GM18868 (cell line): ENCODE data around the gene TNFSF13.

Source experiments
- ATAC-seq: cut with Tn5 transposase; IDR thresholded peaks from one replicate; pipeline ENCODE4 v1.9.1; 2021; ENCODE audit warnings: mild to moderate bottlenecking, moderate library complexity; ENCODE audit not compliant: unreplicated experiment

TNFSF13 gene

DNA sequence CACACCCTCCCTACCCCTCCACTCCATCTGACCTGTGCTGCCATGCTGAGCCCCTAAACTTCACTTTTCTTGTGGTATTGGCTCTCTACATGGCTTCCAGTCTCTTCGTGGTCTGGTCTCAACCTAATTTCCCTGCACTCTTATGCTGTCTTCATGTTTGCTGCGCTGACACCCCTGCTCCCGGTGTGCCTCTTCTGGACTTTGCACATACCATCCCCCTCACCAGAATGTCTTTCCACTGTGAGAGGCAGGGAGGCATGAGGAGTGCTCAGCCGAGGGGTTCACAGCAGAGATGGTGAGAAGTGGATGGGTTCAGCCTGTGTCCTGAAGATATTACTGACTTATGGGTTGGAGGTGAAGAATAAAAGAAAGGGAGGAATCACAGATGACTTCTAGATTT is 7.2 kb upstream of the TNFSF13 start:
- ATAC-seq = no peak

GRCh38 chr17:7552621-7553051 is 5.9 kb upstream of the TNFSF13 start:
- ATAC-seq = peak; percentile 63

DNA sequence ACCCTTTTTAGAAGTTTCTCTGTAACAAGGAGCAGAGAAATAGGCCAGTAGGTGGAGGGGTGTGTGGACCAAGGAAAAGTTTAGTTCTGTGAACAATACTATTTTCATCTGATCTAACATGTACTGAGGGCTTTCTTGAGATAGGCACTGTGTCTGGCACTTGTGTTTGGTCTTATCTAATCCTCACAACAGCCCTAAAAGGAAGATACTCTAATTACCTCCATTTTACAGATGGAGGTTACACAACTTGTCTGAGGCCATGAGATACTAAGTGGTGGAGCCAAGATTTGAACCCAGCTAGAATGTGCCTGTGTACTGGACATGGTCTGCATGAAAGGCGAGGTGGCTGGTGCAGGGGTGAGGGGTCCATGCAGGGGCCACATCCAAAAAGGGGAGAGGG is 5.2 kb upstream of the TNFSF13 start:
- ATAC-seq = no peak

- ATAC-seq = no peak
Measured at GRCh38 chr17:7555320-7555948, 3.1 kb upstream of the TNFSF13 start.

GRCh38 chr17:7556627-7557026 is 1.9 kb upstream of the TNFSF13 start:
- no peak for ATAC-seq

GRCh38 chr17:7557147-7557764 is 1.3 kb upstream of the TNFSF13 start:
- ATAC-seq = no peak

DNA sequence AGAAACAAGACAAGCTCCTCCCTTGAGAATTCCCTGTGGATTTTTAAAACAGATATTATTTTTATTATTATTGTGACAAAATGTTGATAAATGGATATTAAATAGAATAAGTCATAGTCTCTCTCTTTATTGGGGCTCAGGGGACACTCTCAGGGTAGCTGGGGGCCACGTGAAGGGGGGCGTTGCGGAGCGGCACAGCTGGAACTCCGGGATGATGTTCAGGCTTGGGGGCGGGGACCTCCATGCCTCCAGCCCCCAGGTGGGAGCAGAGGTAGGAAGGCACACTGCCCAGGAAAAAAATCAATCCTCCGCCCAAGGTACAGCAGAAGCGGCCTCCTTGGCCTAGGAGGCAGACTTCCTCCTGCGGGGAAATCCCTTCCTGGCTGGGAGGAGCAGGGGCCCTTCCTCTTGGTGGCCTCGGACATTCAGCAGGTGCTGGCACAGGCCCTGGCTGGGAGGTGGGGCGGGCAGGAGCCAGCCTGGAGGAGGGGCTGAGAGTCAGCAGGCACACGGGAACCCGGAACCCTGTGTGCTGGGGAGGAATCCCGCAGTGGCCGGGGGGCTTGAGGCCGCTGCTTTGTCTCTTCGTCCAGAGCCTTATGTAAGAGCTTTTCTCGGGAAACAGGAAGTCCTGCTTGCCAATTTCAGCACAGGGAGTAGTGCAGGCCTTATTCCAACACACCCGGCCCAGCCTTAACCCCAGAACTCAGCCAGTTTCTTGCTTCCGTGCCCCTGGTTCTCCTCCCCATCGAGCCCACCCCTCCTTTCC is 591 bp upstream of the TNFSF13 start:
- ATAC-seq = peak; percentile 30

DNA sequence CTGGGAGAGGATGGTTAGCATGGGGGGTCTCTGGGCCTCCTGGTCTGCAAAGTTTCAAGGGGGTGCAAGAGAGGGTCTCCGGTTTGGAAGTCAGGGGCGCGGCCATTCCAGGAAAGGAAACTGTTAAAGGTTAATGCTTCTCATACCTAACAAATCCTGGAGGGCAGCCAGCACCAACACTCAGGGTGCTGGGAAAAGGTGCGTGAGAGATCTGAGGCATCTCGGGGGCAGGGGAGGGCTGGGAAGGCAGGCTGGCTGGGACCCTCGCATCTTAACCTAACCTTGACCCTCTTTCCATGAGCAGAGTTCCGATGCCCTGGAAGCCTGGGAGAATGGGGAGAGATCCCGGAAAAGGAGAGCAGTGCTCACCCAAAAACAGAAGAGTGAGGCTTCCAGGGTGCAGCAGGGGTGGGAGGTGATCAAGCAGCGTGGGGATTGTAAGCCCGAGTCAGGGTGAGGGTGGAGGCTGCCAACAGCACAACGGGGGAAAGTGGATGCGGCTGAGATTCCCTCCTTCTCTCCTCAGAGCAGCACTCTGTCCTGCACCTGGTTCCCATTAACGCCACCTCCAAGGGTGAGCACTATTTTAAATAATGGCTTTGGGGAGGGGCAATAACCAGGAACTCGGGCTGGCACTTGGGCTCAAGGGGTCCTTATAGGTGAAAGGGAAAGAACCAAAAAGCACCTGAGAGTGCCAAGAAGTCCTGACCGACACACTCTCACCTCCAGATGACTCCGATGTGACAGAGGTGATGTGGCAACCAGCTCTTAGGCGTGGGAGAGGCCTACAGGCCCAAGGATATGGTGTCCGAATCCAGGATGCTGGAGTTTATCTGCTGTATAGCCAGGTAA is 996 bp downstream of the TNFSF13 start:
- no peak for ATAC-seq

- no peak for ATAC-seq
Measured at GRCh38 chr17:7560172-7561027, 1.9 kb downstream of the TNFSF13 start.

- peak; percentile 53 for ATAC-seq
Measured at GRCh38 chr17:7561028-7561575, 2.6 kb downstream of the TNFSF13 start.

- ATAC-seq = peak; percentile 59
Measured at GRCh38 chr17:7561589-7562207, 3.1 kb downstream of the TNFSF13 start, which contains the start of gene SENP3. SENP3 (plus strand) TSS chr17:7561919; CDS start chr17:7563077, 1,158 bp downstream.

GRCh38 chr17:7562208-7562605 is 3.7 kb downstream of the TNFSF13 start:
- no peak for ATAC-seq

DNA sequence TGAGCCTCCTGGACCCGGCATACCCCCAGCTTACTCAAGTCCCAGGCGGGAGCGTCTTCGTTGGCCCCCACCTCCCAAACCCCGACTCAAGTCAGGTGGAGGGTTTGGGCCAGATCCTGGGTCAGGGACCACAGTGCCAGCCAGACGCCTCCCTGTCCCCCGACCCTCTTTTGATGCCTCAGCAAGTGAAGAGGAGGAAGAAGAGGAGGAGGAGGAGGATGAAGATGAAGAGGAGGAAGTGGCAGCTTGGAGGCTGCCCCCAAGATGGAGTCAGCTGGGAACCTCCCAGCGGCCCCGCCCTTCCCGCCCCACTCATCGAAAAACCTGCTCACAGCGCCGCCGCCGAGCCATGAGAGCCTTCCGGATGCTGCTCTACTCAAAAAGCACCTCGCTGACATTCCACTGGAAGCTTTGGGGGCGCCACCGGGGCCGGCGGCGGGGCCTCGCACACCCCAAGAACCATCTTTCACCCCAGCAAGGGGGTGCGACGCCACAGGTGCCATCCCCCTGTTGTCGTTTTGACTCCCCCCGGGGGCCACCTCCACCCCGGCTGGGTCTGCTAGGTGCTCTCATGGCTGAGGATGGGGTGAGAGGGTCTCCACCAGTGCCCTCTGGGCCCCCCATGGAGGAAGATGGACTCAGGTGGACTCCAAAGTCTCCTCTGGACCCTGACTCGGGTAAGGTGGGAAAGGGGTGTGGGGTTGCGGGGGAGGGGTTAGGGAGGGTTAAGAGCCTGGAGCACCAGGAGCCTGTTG is 4.7 kb downstream of the TNFSF13 start:
- ATAC-seq = no peak

- ATAC-seq = no peak
Measured at GRCh38 chr17:7569571-7569970, 11.0 kb downstream of the TNFSF13 start.

- no peak for ATAC-seq
Measured at GRCh38 chr17:7570351-7570750, 11.8 kb downstream of the TNFSF13 start.

DNA sequence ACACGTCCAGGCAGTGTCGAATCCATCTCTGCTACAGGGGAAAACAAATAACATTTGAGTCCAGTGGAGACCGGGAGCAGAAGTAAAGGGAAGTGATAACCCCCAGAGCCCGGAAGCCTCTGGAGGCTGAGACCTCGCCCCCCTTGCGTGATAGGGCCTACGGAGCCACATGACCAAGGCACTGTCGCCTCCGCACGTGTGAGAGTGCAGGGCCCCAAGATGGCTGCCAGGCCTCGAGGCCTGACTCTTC is 13.7 kb downstream of the TNFSF13 start:
- peak; percentile 89 for ATAC-seq

- ATAC-seq = no peak
Measured at GRCh38 chr17:7572588-7573323, 14.2 kb downstream of the TNFSF13 start.
